Neural progenitor cell (in vitro differentiated cells): Measurements from ENCODE around the gene PCSK5.

ENCODE experiments used
- EZH2 ChIP-seq: fragments of 200-600 bp; sonication (generic); IDR thresholded peaks from 2 replicates; pipeline ENCODE4 v1.6.1; 2017; ENCODE audit warnings: antibody characterized with exemption, mild to moderate bottlenecking, moderate library complexity
- TF ChIP-seq, protein P1 (sequence below): fragments of 200-600 bp; sonication (generic); IDR thresholded peaks from 2 replicates; pipeline ENCODE4 v1.5.1; 2017; ENCODE audit warnings: antibody characterized with exemption, mild to moderate bottlenecking

DNA sequence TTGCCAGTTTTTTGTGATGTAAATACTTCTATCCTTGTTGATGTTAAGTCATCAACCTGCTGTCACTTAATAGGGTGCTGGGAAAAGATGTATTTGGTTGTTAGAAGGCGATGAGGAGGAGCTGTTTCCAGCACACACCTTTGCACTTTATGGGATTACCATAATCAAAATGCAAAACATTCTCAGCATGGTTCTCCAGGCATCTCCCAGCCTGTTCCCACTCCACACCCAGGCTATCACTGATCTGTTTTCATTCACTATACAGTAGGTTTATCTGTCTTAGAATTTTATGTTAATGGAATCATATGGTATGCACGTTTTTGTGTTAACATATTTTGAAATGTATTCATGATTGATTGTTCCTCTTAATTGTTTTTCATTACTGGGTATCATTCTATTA is 35.9 kb downstream of the PCSK5 start:
- TF ChIP-seq, protein P1, sequence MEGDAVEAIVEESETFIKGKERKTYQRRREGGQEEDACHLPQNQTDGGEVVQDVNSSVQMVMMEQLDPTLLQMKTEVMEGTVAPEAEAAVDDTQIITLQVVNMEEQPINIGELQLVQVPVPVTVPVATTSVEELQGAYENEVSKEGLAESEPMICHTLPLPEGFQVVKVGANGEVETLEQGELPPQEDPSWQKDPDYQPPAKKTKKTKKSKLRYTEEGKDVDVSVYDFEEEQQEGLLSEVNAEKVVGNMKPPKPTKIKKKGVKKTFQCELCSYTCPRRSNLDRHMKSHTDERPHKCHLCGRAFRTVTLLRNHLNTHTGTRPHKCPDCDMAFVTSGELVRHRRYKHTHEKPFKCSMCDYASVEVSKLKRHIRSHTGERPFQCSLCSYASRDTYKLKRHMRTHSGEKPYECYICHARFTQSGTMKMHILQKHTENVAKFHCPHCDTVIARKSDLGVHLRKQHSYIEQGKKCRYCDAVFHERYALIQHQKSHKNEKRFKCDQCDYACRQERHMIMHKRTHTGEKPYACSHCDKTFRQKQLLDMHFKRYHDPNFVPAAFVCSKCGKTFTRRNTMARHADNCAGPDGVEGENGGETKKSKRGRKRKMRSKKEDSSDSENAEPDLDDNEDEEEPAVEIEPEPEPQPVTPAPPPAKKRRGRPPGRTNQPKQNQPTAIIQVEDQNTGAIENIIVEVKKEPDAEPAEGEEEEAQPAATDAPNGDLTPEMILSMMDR = no peak
- no peak for TF ChIP-seq EZH2
